H9 (cell line): ENCODE measurements around the gene NTRK2. TPM values are rescaled to one million over a fixed set of nuclear protein-coding genes. Genes with fewer than 3 reads are reported as not detected.

Experiments
- DNase-seq: peaks from one replicate; pipeline ENCODE4 v3.0.0-alpha.2; 2017
- H2AFZ ChIP-seq: one replicate; pipeline ENCODE4 v1.6.1; 2013; ENCODE audit warnings: mild to moderate bottlenecking, low read length, control low read depth, moderate library complexity
- H2AK5ac ChIP-seq: 2 replicates; pipeline ENCODE4 v1.6.1; 2013; ENCODE audit warnings: low read length, control low read depth, mixed read lengths; ENCODE audit not compliant: insufficient read length
- H2BK120ac ChIP-seq: one replicate; pipeline ENCODE4 v1.6.1; 2013; ENCODE audit warnings: low read depth, mild to moderate bottlenecking, low read length, control low read depth, inconsistent platforms; ENCODE audit not compliant: poor library complexity, severe bottlenecking
- H2BK12ac ChIP-seq: 2 replicates; pipeline ENCODE4 v1.6.1; 2013; ENCODE audit warnings: low read length, control low read depth, mixed read lengths, low read depth; ENCODE audit not compliant: insufficient read length
- H2BK15ac ChIP-seq: 2 replicates; pipeline ENCODE4 v1.6.1; 2013; ENCODE audit warnings: low read depth, low read length, control low read depth
- H2BK20ac ChIP-seq: one replicate; pipeline ENCODE4 v1.6.1; 2013; ENCODE audit warnings: low read depth, mild to moderate bottlenecking, low read length, control low read depth, inconsistent platforms; ENCODE audit not compliant: poor library complexity, severe bottlenecking
- H2BK5ac ChIP-seq: 2 replicates; pipeline ENCODE4 v1.6.1; 2013; ENCODE audit warnings: low read length, control low read depth, mixed read lengths; ENCODE audit not compliant: insufficient read length
- H3K14ac ChIP-seq: 2 replicates; pipeline ENCODE4 v1.6.1; 2013; ENCODE audit warnings: low read length, control low read depth; ENCODE audit not compliant: insufficient read depth
- H3K18ac ChIP-seq: 2 replicates; pipeline ENCODE4 v1.6.1; 2013; ENCODE audit warnings: low read depth, mild to moderate bottlenecking, mixed read lengths, low read length, control low read depth; ENCODE audit not compliant: insufficient read length
- H3K23ac ChIP-seq: 2 replicates; pipeline ENCODE4 v1.6.1; 2013; ENCODE audit warnings: low read length, control low read depth, mixed read lengths, low read depth; ENCODE audit not compliant: insufficient read length
- H3K23me2 ChIP-seq: 2 replicates; pipeline ENCODE4 v1.6.1; 2013; ENCODE audit warnings: low read depth, mild to moderate bottlenecking, mixed read lengths, low read length, control low read depth; ENCODE audit not compliant: insufficient read length, poor library complexity, severe bottlenecking
- H3K27ac ChIP-seq: 2 replicates; pipeline ENCODE4 v1.5.1; 2013; ENCODE audit warnings: low read length, control low read depth, mixed read lengths, low read depth; ENCODE audit not compliant: insufficient read length
- H3K27me3 ChIP-seq: 2 replicates; pipeline ENCODE4 v1.6.1; 2013; ENCODE audit warnings: low read length, control low read depth, inconsistent platforms; ENCODE audit not compliant: insufficient read depth
- H3K4ac ChIP-seq: 2 replicates; pipeline ENCODE4 v1.6.1; 2013; ENCODE audit warnings: low read depth, mild to moderate bottlenecking, control low read depth, inconsistent platforms, low read length, moderate library complexity
- H3K4me1 ChIP-seq: 2 replicates; pipeline ENCODE4 v1.6.1; 2013; ENCODE audit warnings: low read length, control low read depth, inconsistent platforms; ENCODE audit not compliant: insufficient read depth
- H3K4me2 ChIP-seq: 2 replicates; pipeline ENCODE4 v1.6.1; 2013; ENCODE audit warnings: low read length, control low read depth, mixed read lengths; ENCODE audit not compliant: insufficient read length, insufficient read depth
- H3K56ac ChIP-seq: 2 replicates; pipeline ENCODE4 v1.6.1; 2013; ENCODE audit warnings: low read depth, mild to moderate bottlenecking, mixed read lengths, low read length, control low read depth; ENCODE audit not compliant: insufficient read length
- H3K79me1 ChIP-seq: 2 replicates; pipeline ENCODE4 v1.6.1; 2013; ENCODE audit warnings: low read depth, mild to moderate bottlenecking, moderate library complexity, low read length, control low read depth, inconsistent platforms; ENCODE audit not compliant: insufficient read depth, poor library complexity, severe bottlenecking
- H3K79me2 ChIP-seq: 2 replicates; pipeline ENCODE4 v1.6.1; 2013; ENCODE audit warnings: low read length, control low read depth, inconsistent platforms; ENCODE audit not compliant: insufficient read depth
- H3K9ac ChIP-seq: 2 replicates; pipeline ENCODE4 v1.6.1; 2013; ENCODE audit warnings: low read length, control low read depth, mixed read lengths; ENCODE audit not compliant: insufficient read length; ENCODE audit errors: extremely low read depth
- H3K9me3 ChIP-seq: one replicate; pipeline ENCODE4 v1.6.1; 2013; ENCODE audit warnings: low read depth, low read length, inconsistent platforms; ENCODE audit not compliant: control insufficient read depth
- H3T11ph ChIP-seq: one replicate; pipeline ENCODE4 v1.6.1; 2013; ENCODE audit warnings: mild to moderate bottlenecking, low read length, control low read depth, inconsistent platforms
- H4K20me1 ChIP-seq: one replicate; pipeline ENCODE4 v1.6.1; 2013; ENCODE audit not compliant: control insufficient read depth, insufficient read length, insufficient read depth
- H4K5ac ChIP-seq: 2 replicates; pipeline ENCODE4 v1.6.1; 2013; ENCODE audit warnings: low read depth, mild to moderate bottlenecking, mixed read lengths, low read length, control low read depth; ENCODE audit not compliant: insufficient read length
- H4K8ac ChIP-seq: replicated peaks from 2 replicates; pipeline ENCODE4 v1.6.1; 2013; ENCODE audit warnings: low read length, control low read depth, mixed read lengths, low read depth; ENCODE audit not compliant: insufficient read length
- H4K91ac ChIP-seq: 2 replicates; pipeline ENCODE4 v1.6.1; 2013; ENCODE audit warnings: low read depth, mild to moderate bottlenecking, moderate library complexity, mixed read lengths, low read length, control low read depth; ENCODE audit not compliant: insufficient read length
- H3K27ac Mint-ChIP-seq, 3 experiments: 2 replicates in 2 of 3; 3 replicates in 1 of 3; pipeline ENCODE4 v1.8.0; 2020 to 2021; ENCODE audit warnings: mixed read lengths in 3 of 3, mild to moderate bottlenecking in 1 of 3, moderate library complexity in 1 of 3
- H3K27me3 Mint-ChIP-seq: 2 replicates; pipeline ENCODE4 v1.8.0; 2021; ENCODE audit warnings: low read depth, mild to moderate bottlenecking, moderate library complexity, mixed read lengths
- H3K36me3 Mint-ChIP-seq, 3 experiments: 2 replicates in 2 of 3; 3 replicates in 1 of 3; pipeline ENCODE4 v1.8.0; 2020 to 2021; ENCODE audit warnings: low read depth in 3 of 3, mixed read lengths in 3 of 3; ENCODE audit not compliant: insufficient read depth in 1 of 3
- H3K4me1 Mint-ChIP-seq, 2 experiments: 2 replicates each; pipeline ENCODE4 v1.8.0; 2020; ENCODE audit warnings: mixed read lengths in 2 of 2
- H3K4me3 Mint-ChIP-seq, 2 experiments: 2 replicates in 1 of 2; 3 replicates in 1 of 2; pipeline ENCODE4 v1.8.0; 2020 to 2021; ENCODE audit warnings: mild to moderate bottlenecking in 2 of 2, mixed read lengths in 2 of 2, moderate library complexity in 1 of 2
- H3K9me3 Mint-ChIP-seq, 2 experiments: 2 replicates in 1 of 2; 3 replicates in 1 of 2; pipeline ENCODE4 v1.8.0; 2020; ENCODE audit warnings: mild to moderate bottlenecking in 2 of 2, mixed read lengths in 2 of 2, moderate library complexity in 1 of 2
- WGBS: extraction: QIAGEN DNeasy Blood & Tissue Kit; methylation state at CpG from one replicate; pipeline ENCODE4 v1.1.7; 2013; ENCODE audit warnings: missing lambda C conversion rate, low lambda C conversion rate, mixed read lengths; ENCODE audit not compliant: insufficient read length; ENCODE audit errors: extremely low coverage; 5-methylcytosine and 5-hydroxymethylcytosine counted together
- total RNA-seq: library from RNA; stranded (reverse); gene quantifications from 2 replicates; pipeline ENCODE4 v1.2.1, GENCODE V29; 2021
- TF ChIP-seq, protein P1 (sequence below): fragments of 200-600 bp; sonication (generic); conservative IDR thresholded peaks from 3 replicates; pipeline ENCODE4 v1.8.0; 2021; ENCODE audit warnings: antibody characterized with exemption, mild to moderate bottlenecking

Gene NTRK2
- total RNA-seq, 1 experiment from 2014 or later = 0.02 TPM

DNA sequence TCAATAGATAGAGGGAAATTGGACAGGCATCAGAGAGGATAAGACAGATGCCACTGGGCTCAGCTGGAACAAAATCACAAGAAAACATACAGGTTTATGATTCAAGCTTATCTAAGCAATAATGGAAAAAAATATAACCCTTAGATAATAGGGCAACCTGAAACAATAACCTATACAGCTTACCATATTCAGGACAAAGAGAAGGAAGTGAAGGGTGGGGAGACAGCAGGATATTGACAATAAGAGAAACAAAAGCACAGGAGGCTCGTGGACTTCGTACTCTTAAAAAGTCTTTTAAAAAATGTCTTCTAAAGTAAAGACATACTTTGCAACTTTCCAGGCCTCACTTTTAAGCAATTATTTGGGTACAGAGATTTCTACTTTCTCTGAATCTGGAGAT is 225.3 kb downstream of the NTRK2 start:
- no peak overlapping the region for H2BK20ac ChIP-seq
- H4K5ac ChIP-seq = no peak overlapping the region
- H3K27ac Mint-ChIP-seq = no peak overlapping the region
- no peak overlapping the region for H4K91ac ChIP-seq
- no peaks in the 10 kb centered on the region for H3K27me3 ChIP-seq
- TF ChIP-seq, protein P1, sequence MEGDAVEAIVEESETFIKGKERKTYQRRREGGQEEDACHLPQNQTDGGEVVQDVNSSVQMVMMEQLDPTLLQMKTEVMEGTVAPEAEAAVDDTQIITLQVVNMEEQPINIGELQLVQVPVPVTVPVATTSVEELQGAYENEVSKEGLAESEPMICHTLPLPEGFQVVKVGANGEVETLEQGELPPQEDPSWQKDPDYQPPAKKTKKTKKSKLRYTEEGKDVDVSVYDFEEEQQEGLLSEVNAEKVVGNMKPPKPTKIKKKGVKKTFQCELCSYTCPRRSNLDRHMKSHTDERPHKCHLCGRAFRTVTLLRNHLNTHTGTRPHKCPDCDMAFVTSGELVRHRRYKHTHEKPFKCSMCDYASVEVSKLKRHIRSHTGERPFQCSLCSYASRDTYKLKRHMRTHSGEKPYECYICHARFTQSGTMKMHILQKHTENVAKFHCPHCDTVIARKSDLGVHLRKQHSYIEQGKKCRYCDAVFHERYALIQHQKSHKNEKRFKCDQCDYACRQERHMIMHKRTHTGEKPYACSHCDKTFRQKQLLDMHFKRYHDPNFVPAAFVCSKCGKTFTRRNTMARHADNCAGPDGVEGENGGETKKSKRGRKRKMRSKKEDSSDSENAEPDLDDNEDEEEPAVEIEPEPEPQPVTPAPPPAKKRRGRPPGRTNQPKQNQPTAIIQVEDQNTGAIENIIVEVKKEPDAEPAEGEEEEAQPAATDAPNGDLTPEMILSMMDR = no peak
- no peak overlapping the region for H2BK15ac ChIP-seq
- H3K9me3 ChIP-seq = no peaks in the 10 kb centered on the region
- H4K20me1 ChIP-seq = no peaks in the 10 kb centered on the region
- H3K4ac ChIP-seq = no peak overlapping the region
- H3K23me2 ChIP-seq = no peaks in the 10 kb centered on the region
- no peaks in the 10 kb centered on the region; a peak in 1 of 5 replicates for H3K9me3 Mint-ChIP-seq
- H3K4me1 Mint-ChIP-seq = peaks cover 21 to 22% of the 10 kb centered on the region in 2 experiments
- H2AFZ ChIP-seq = no peak overlapping the region
- no peaks in the 10 kb centered on the region for H3K79me2 ChIP-seq
- H3K18ac ChIP-seq = no peak overlapping the region
- H3K4me2 ChIP-seq = no peak overlapping the region
- no peak overlapping the region for H2BK120ac ChIP-seq
- H3K36me3 Mint-ChIP-seq = no peaks in the 10 kb centered on the region
- no peaks in the 10 kb centered on the region for H3K27me3 Mint-ChIP-seq
- no peak overlapping the region for H3K27ac ChIP-seq
- no peak overlapping the region for H2AK5ac ChIP-seq
- H3K9ac ChIP-seq = no peak overlapping the region
- peaks cover 2% of the 10 kb centered on the region; the same call in 1 of the 2 replicates for H3K4me1 ChIP-seq
- no peak overlapping the region for H3K23ac ChIP-seq
- no peak for DNase-seq
- no peak overlapping the region for H2BK12ac ChIP-seq
- no peak overlapping the region for H2BK5ac ChIP-seq
- no peak overlapping the region for H3K14ac ChIP-seq
- H3K4me3 Mint-ChIP-seq = no peak overlapping the region
- no peaks in the 10 kb centered on the region for H3K79me1 ChIP-seq
- no peak overlapping the region for H4K8ac ChIP-seq
- no peak overlapping the region for H3K56ac ChIP-seq
- no peak overlapping the region for H3T11ph ChIP-seq
- no CpG with 5 or more reads among the region's 2 CpGs for WGBS
